DOHH2 (cell line): ENCODE measurements around the gene CEP112.

Experiments used
- H3F3A ChIP-seq: fragments of 200-600 bp; sonication (generic), shearing (Covaris generic); 2 replicates; pipeline ENCODE4 v1.6.0; 2016; ENCODE audit warnings: antibody characterized with exemption, mild to moderate bottlenecking; ENCODE audit not compliant: control insufficient read depth, insufficient read depth
- H3K27ac ChIP-seq: fragments of 200-600 bp; sonication (generic); 2 replicates; pipeline ENCODE4 v1.5.1; 2014; ENCODE audit warnings: low read depth, mild to moderate bottlenecking, low read length, moderate library complexity
- H3K27me3 ChIP-seq: fragments of 200-600 bp; sonication (generic); 2 replicates; pipeline ENCODE4 v1.6.1; 2014; ENCODE audit warnings: mild to moderate bottlenecking, low read length, mixed read lengths; ENCODE audit not compliant: control insufficient read depth
- H3K36me3 ChIP-seq: fragments of 200-600 bp; sonication (generic); 2 replicates; pipeline ENCODE4 v1.6.1; 2014; ENCODE audit warnings: mild to moderate bottlenecking, low read length, moderate library complexity, mixed read lengths; ENCODE audit not compliant: control insufficient read depth
- H3K4me1 ChIP-seq: fragments of 200-600 bp; sonication (generic); 2 replicates; pipeline ENCODE4 v1.6.1; 2014; ENCODE audit warnings: mild to moderate bottlenecking, low read length, mixed read lengths; ENCODE audit not compliant: control insufficient read depth
- H3K4me2 ChIP-seq: fragments of 200-600 bp; sonication (generic); 2 replicates; pipeline ENCODE4 v1.6.0; 2014; ENCODE audit warnings: mild to moderate bottlenecking, low read length, moderate library complexity
- H3K4me3 ChIP-seq: fragments of 200-600 bp; sonication (generic); 2 replicates; pipeline ENCODE4 v1.5.1; 2014; ENCODE audit warnings: mild to moderate bottlenecking, low read length, mixed read lengths
- H3K79me2 ChIP-seq: fragments of 200-600 bp; sonication (generic); 2 replicates; pipeline ENCODE4 v1.6.1; 2014; ENCODE audit warnings: mild to moderate bottlenecking, low read length, mixed read lengths; ENCODE audit not compliant: control insufficient read depth
- H3K9me2 ChIP-seq: fragments of 200-600 bp; sonication (generic); replicated peaks from 2 replicates; pipeline ENCODE4 v1.6.1; 2014; ENCODE audit warnings: mild to moderate bottlenecking, low read length, mixed read lengths; ENCODE audit not compliant: control insufficient read depth
- H3K9me3 ChIP-seq: fragments of 200-600 bp; sonication (generic); 2 replicates; pipeline ENCODE4 v1.6.1; 2014; ENCODE audit warnings: antibody characterized with exemption, low read length, mixed read lengths; ENCODE audit not compliant: control insufficient read depth, insufficient read depth
- H4K20me1 ChIP-seq: fragments of 200-600 bp; sonication (generic); 2 replicates; pipeline ENCODE4 v1.6.0; 2014; ENCODE audit warnings: low read depth, mild to moderate bottlenecking, antibody characterized with exemption, low read length, moderate library complexity; ENCODE audit not compliant: control insufficient read depth, insufficient read depth
- EZH2phosphoT487 ChIP-seq: fragments of 200-600 bp; sonication (generic); IDR thresholded peaks from 2 replicates; pipeline ENCODE4 v1.6.1; 2017; ENCODE audit warnings: borderline replicate concordance, mild to moderate bottlenecking, antibody characterized with exemption, low read length, moderate library complexity, mixed read lengths
- TF ChIP-seq, protein P1 (sequence below): fragments of 200-600 bp; sonication (generic); IDR thresholded peaks from one replicate; pipeline ENCODE4 v1.5.1; 2014; ENCODE audit warnings: antibody characterized with exemption, mild to moderate bottlenecking, low read depth, low read length; ENCODE audit not compliant: poor library complexity, severe bottlenecking

CEP112 gene

DNA sequence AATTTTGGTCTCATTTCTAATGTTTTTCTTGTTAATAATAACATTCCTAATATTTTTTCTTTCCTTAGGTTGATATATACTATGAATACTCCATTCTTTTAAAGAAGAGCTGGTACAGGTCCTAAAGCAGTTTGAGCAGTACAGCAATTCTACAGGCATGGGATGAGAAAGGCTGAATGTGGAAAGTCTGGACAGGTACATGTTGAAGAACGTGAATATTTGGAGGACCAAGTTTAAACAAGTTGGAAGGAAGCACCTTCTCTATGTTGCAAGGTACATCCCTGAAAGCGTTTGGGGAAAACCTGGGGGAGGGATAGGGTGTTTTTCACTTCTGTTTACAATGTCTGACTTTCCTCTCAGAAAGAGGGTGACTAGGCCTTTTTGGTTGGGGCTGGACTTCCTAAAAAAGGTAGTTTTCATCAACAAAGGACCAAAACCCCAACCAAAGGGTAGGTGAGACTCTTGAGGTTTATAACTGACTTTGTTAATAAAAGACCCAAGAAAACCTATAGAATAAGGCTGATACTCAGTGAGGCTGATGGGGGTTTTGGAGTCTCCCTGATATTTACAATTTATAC, 534.6 kb downstream of the CEP112 start:
- no peak overlapping the region for H3K4me3 ChIP-seq
- H3K36me3 ChIP-seq = no peaks in the 10 kb centered on the region
- H3K27me3 ChIP-seq = peaks cover 3% of the 10 kb centered on the region
- TF ChIP-seq, protein P1, sequence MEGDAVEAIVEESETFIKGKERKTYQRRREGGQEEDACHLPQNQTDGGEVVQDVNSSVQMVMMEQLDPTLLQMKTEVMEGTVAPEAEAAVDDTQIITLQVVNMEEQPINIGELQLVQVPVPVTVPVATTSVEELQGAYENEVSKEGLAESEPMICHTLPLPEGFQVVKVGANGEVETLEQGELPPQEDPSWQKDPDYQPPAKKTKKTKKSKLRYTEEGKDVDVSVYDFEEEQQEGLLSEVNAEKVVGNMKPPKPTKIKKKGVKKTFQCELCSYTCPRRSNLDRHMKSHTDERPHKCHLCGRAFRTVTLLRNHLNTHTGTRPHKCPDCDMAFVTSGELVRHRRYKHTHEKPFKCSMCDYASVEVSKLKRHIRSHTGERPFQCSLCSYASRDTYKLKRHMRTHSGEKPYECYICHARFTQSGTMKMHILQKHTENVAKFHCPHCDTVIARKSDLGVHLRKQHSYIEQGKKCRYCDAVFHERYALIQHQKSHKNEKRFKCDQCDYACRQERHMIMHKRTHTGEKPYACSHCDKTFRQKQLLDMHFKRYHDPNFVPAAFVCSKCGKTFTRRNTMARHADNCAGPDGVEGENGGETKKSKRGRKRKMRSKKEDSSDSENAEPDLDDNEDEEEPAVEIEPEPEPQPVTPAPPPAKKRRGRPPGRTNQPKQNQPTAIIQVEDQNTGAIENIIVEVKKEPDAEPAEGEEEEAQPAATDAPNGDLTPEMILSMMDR = no peak
- TF ChIP-seq EZH2phosphoT487 = no peak
- H4K20me1 ChIP-seq = no peaks in the 10 kb centered on the region
- no peaks in the 10 kb centered on the region for H3K9me3 ChIP-seq
- H3K4me2 ChIP-seq = no peak overlapping the region
- H3K27ac ChIP-seq = no peak overlapping the region
- H3F3A ChIP-seq = no peaks in the 10 kb centered on the region
- no peaks in the 10 kb centered on the region for H3K4me1 ChIP-seq
- H3K9me2 ChIP-seq = no peaks in the 10 kb centered on the region
- no peaks in the 10 kb centered on the region for H3K79me2 ChIP-seq

DNA sequence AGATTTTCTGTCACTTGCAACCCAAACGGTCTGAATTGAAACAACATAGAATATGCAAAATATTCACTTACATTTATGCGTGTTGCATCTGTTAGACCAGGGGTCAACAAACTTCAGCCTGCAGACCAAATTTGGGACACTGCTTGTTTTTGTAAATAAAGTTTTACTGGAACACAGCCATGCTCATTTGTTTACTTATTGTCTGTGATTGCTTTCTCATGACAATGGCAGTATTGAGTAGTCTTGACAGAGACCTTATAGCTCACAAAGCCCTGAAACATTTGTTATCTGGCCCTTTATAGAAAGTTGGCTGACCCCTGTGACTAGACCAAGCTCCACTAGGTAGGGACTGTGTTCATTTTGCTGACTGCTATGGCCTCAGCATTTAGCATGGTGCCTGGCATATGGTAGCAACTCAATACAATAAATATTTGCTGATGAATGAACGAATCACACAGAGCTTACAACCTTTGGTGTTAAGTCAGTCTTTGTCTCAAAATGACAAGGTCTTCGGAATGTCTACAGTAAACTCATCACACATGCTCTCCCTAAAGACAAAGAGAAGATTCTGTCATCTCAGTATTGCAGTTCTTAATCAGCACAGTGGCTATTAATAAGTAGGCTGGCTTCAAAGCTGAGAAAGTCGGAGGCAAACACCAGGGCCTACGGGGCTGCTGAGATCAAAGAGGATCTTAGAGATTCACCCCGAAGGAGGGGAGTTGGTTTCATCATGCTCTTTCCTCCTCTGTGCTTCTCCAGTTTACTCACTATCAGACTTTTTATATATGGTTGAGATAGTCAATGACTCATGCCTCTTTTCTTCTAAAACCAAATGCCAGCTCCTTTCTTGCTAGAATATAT, 535.3 kb downstream of the CEP112 start:
- no peaks in the 10 kb centered on the region for H3K36me3 ChIP-seq
- H3K9me2 ChIP-seq = no peaks in the 10 kb centered on the region
- H3K27ac ChIP-seq = no peak overlapping the region
- no peak overlapping the region for H3K4me3 ChIP-seq
- H3K4me2 ChIP-seq = no peak overlapping the region
- no peaks in the 10 kb centered on the region for H4K20me1 ChIP-seq
- no peaks in the 10 kb centered on the region for H3F3A ChIP-seq
- H3K79me2 ChIP-seq = no peaks in the 10 kb centered on the region
- TF ChIP-seq, protein P1 = no peak
- no peak for TF ChIP-seq EZH2phosphoT487
- peaks cover 3% of the 10 kb centered on the region for H3K27me3 ChIP-seq
- no peaks in the 10 kb centered on the region for H3K4me1 ChIP-seq
- no peaks in the 10 kb centered on the region for H3K9me3 ChIP-seq

DNA sequence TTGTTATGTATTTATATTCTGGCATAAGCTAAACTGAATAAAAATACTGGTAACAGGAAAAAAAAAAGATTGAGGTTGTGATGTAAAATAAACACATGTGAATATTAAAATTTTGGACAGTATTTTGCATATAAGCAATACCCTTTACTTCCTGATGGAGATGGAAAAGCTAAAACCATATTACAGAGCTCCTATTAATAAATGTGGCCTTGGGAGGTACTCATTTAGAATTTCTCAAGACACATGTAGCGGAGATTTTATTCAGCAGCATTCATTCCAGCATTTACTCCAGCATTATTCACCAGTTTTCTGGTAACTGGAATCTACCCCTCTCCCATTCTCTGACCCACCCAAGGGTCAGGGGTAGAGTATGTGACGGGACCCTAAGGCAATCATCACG, 536.2 kb downstream of the CEP112 start:
- TF ChIP-seq, protein P1 = no peak
- Histone ChIP-seq H3K9me2 (no peaks in the 10 kb centered on the region), H3K4me1 (no peaks in the 10 kb centered on the region), H3K79me2 (no peaks in the 10 kb centered on the region), H3K9me3 (no peaks in the 10 kb centered on the region), H3F3A (no peaks in the 10 kb centered on the region), H3K27me3 (peaks cover 3% of the 10 kb centered on the region), H3K4me2 (no peak overlapping the region), H3K27ac (no peak overlapping the region), H4K20me1 (no peaks in the 10 kb centered on the region), H3K4me3 (no peak overlapping the region), H3K36me3 (no peaks in the 10 kb centered on the region)
